Heart left ventricle (tissue), 16 donors: ENCODE results near the gene SYNDIG1L. TPM values are rescaled to one million over a fixed set of nuclear protein-coding genes. Genes with fewer than 3 reads are reported as not detected.

ENCODE experiments used
- ATAC-seq, 4 donors: fragments of 200-7000 bp; cut with Tn5 transposase; one replicate each; pipeline ENCODE4 v1.9.1; 2020 to 2022; ENCODE audit warnings: moderate library complexity in 4 of 4, mild to moderate bottlenecking in 3 of 4, moderate number of reproducible peaks in 1 of 4
- DNase-seq, 5 donors: peaks; one replicate each; pipeline ENCODE4 v3.0.0-alpha.2; 2020
- H3K27ac ChIP-seq, 12 donors: fragments of 200-600 bp; sonication (generic) in 4 of 12; one replicate each; pipeline versions ENCODE4 v1.5.0 to v1.8.0; 2016 to 2022; ENCODE audit warnings: mild to moderate bottlenecking in 2 of 12
- H3K27me3 ChIP-seq, 9 donors: fragments of 200-600 bp; sonication (generic) in 2 of 9; one replicate each; pipeline versions ENCODE4 v1.5.1 to v1.8.0; 2016 to 2022; ENCODE audit warnings: mild to moderate bottlenecking in 3 of 9
- H3K36me3 ChIP-seq, 9 donors: fragments of 200-600 bp; sonication (generic) in 2 of 9; one replicate each; pipeline versions ENCODE4 v1.5.0 to v1.8.0; 2018 to 2022; ENCODE audit warnings: mild to moderate bottlenecking in 2 of 9
- H3K4me1 ChIP-seq, 12 donors: fragments of 200-600 bp; sonication (generic) in 4 of 12; one replicate each; pipeline versions ENCODE4 v1.5.0 to v1.8.0; 2016 to 2022; ENCODE audit warnings: mild to moderate bottlenecking in 3 of 12
- H3K4me3 ChIP-seq, 12 donors: fragments of 200-600 bp; sonication (generic) in 4 of 12; one replicate each; pipeline versions ENCODE4 v1.5.0 to v1.8.0; 2017 to 2022; ENCODE audit warnings: mild to moderate bottlenecking in 9 of 12, moderate library complexity in 4 of 12
- H3K9me3 ChIP-seq, 12 donors: fragments of 200-600 bp; sonication (generic) in 4 of 12; one replicate each; pipeline versions ENCODE4 v1.5.0 to v1.8.0; 2016 to 2022; ENCODE audit warnings: mild to moderate bottlenecking in 1 of 12
- POLR2A ChIP-seq, 2 donors: fragments of 450-650 bp; IDR thresholded peaks; one replicate each; pipeline ENCODE4 v1.6.1; 2017; ENCODE audit warnings: antibody characterized with exemption in 2 of 2, mild to moderate bottlenecking in 2 of 2, moderate library complexity in 2 of 2
- WGBS, 4 donors: extraction: QIAGEN DNeasy Blood & Tissue Kit in 2 of 4; methylation state at CpG; one replicate each; pipeline versions ENCODE4 v1.1.5 to v1.1.7; 2013 to 2018; 5-methylcytosine and 5-hydroxymethylcytosine counted together
- intact Hi-C, 10 donors: fragments of 100-400 bp; cut with DNase I; formaldehyde crosslinking; loops; one replicate each; pipeline versions ENCODE4 v1.11.1 to v1.14.2; 2022
- polyA plus RNA-seq, 2 donors: library from polyadenylated mRNA; stranded (reverse); fragments of 200-250 nt; gene quantifications; one replicate each; pipeline ENCODE4 v1.2.3, GENCODE V29; 2013
- total RNA-seq, 9 donors: library from RNA; depleted of rRNA in 2 of 9; stranded (reverse); fragments of >200 nt in 2 of 9; fragmentation: NEBNext Ultra II Directional in 3 of 9; extraction: Animal tissue kit (Norgen Biotek cat#: 25700) in 3 of 9; gene quantifications; one replicate each; pipeline versions ENCODE4 v1.1.0 to v1.2.4, GENCODE V29; 2016 to 2023
- TF ChIP-seq, protein P1 (sequence below), 12 donors: fragments of 200-600 bp; sonication (generic) in 4 of 12; IDR thresholded peaks; one replicate each; pipeline versions ENCODE4 v1.5.0 to v1.8.0; 2018 to 2022; ENCODE audit warnings: antibody characterized with exemption in 12 of 12, mild to moderate bottlenecking in 5 of 12
- donor health status: ischemic (EF 13 %, LVEDD 7.1; RV severe dilation, severe dysfunction).
- donor health status: healthy with polysubstance abuse.
- donor health status: DM: no; HTN: yes; CAD: no.
- donor health status: DM: no; HTN: no; CAD: no.
- donor health status: ischemic (EF 25% LVEDD 6.9; RV normal size, moderate dysfunction).
- donor health status: ischemic (EF 25% LVEDD 5.7; RV mildly dilated, moderate dysfunction).
- donor health status: healthy.
- donor health status: DM: yes; HTN: yes; CAD: no.
- donor health status: ischemic (EF 35%, LVEDD 5.7; RV mildly dilated, moderate dysfunction).
- donor health status: nonischemic (EF 11% LVEDD 7.7; RV severe dilation, severe dysfunction).
- donor health status: DM: yes; HTN: yes; CAD: no.
- donor health status: PGD.
- donor health status: ischemic (EF 29% LVEDD 5.4; RV normal size, mild dysfunction).
- donor health status: nonischemic (EF 23%, LVEDD 6.1; RV moderate dilation, normal function).

Gene SYNDIG1L
- total and polyA plus RNA-seq, 11 donors, result 0.06 to 0.32 (median 0.10) TPM; not detected in 6

DNA sequence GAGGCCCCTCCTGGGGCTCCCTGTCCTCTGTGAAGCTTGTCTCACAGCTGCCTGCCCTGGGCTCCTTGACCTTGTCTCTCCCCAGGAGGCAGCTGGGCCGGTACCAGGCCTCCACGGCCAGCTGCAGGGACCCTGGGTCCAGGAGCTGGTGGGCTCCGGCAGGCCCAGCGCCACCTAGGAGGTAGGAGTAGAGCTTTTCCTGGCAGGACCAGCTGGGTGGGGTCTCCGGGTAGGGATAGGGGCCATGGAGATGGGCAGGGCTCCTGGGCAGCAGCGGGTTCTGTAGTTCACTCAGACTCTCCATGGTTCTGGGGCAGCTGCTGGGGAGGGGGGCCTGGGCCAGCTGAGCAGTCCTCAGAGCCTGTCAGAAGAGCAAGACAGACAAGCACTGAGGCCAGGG, 16.6 kb downstream of the SYNDIG1L start:
- Histone ChIP-seq H3K27me3 (peaks cover 0 to 7% (median 0%) of the 10 kb centered on the region in 9 donors), H3K4me3 (no peak overlapping the region), H3K4me1 (no peaks in the 10 kb centered on the region), H3K27ac (no peak overlapping the region), H3K36me3 (no peaks in the 10 kb centered on the region), H3K9me3 (no peaks in the 10 kb centered on the region)
- 79 to 100% (median 80%) methylated on average over 2 to 6 of the region's 6 CpGs for whole genome bisulfite sequencing, 4 donors
- DNase-seq (no peak), ATAC-seq (no peak)
- intact Hi-C loops, result no loop called here
- TF ChIP-seq, protein P1, sequence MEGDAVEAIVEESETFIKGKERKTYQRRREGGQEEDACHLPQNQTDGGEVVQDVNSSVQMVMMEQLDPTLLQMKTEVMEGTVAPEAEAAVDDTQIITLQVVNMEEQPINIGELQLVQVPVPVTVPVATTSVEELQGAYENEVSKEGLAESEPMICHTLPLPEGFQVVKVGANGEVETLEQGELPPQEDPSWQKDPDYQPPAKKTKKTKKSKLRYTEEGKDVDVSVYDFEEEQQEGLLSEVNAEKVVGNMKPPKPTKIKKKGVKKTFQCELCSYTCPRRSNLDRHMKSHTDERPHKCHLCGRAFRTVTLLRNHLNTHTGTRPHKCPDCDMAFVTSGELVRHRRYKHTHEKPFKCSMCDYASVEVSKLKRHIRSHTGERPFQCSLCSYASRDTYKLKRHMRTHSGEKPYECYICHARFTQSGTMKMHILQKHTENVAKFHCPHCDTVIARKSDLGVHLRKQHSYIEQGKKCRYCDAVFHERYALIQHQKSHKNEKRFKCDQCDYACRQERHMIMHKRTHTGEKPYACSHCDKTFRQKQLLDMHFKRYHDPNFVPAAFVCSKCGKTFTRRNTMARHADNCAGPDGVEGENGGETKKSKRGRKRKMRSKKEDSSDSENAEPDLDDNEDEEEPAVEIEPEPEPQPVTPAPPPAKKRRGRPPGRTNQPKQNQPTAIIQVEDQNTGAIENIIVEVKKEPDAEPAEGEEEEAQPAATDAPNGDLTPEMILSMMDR (IDR thresholded peaks at IDR 0.05), result no peak
- no peak for TF ChIP-seq POLR2A (IDR thresholded peaks at IDR 0.05)

DNA sequence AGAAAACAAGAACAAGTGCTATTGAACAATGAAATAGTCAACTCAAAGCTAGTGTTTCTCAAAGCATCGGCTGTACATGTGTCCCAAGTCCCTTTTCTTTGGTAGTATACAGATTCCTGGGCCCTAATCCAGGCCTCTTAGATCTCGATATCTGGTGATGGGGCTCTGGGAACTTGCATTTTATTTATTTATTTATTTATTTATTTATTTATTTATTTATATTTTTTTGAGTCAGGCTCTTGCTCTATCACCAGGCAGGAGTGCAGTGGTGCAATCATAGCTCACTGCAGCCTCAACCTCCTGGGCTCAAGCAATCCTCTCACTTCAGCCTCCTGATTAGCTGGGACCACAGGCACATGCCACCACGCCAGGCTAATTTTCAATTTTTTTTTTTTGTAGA, 17.1 kb downstream of the SYNDIG1L start:
- ATAC-seq (no peak), DNase-seq (no peak)
- Histone ChIP-seq H3K27me3 (peaks cover 0 to 4% (median 0%) of the 10 kb centered on the region in 9 donors), H3K4me1 (no peaks in the 10 kb centered on the region), H3K9me3 (no peaks in the 10 kb centered on the region), H3K27ac (no peak overlapping the region), H3K36me3 (no peaks in the 10 kb centered on the region), H3K4me3 (no peak overlapping the region)
- TF ChIP-seq, protein P1 (IDR thresholded peaks at IDR 0.05), result no peak
- no peak for TF ChIP-seq POLR2A (IDR thresholded peaks at IDR 0.05)
- intact Hi-C loops, result no loop called here
- WGBS, 4 donors, result 86 to 94% (median 91%) methylated on average over 3 of the region's 3 CpGs

DNA sequence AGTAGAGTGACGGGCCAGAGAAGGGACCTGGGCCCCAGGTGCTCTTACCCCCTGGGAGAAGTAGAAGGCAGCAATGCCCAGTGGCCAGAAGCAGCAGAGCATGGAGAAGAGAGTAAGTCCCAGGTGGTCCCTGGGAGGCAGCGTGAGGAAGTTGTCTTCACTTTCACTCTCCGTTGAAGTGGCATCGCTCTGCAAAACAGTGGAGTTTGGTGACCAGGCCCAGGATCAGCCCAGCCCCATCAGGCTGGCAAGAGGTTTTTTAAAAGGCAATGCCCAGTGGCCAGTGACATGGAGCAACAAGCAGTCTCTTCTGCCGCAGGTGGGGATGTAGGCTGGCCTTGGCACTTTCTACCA, 18.2 kb downstream of the SYNDIG1L start:
- DNase-seq (no peak), ATAC-seq (no peak)
- intact Hi-C loops, result no loop called here
- peaks cover 0 to 4% (median 0%) of the 10 kb centered on the region in 9 donors for H3K27me3 ChIP-seq
- no peak overlapping the region for H3K27ac ChIP-seq
- peaks cover 0 to 4% (median 0%) of the 10 kb centered on the region in 12 donors for H3K4me1 ChIP-seq
- no peaks in the 10 kb centered on the region for H3K9me3 ChIP-seq
- whole genome bisulfite sequencing, 4 donors, result 92 to 94% (median 93%) methylated on average over 5 of the region's 5 CpGs
- H3K36me3 ChIP-seq, result no peaks in the 10 kb centered on the region
- H3K4me3 ChIP-seq, result no peak overlapping the region
- TF ChIP-seq POLR2A (IDR thresholded peaks at IDR 0.05), result no peak
- TF ChIP-seq, protein P1 (IDR thresholded peaks at IDR 0.05), result no peak

DNA sequence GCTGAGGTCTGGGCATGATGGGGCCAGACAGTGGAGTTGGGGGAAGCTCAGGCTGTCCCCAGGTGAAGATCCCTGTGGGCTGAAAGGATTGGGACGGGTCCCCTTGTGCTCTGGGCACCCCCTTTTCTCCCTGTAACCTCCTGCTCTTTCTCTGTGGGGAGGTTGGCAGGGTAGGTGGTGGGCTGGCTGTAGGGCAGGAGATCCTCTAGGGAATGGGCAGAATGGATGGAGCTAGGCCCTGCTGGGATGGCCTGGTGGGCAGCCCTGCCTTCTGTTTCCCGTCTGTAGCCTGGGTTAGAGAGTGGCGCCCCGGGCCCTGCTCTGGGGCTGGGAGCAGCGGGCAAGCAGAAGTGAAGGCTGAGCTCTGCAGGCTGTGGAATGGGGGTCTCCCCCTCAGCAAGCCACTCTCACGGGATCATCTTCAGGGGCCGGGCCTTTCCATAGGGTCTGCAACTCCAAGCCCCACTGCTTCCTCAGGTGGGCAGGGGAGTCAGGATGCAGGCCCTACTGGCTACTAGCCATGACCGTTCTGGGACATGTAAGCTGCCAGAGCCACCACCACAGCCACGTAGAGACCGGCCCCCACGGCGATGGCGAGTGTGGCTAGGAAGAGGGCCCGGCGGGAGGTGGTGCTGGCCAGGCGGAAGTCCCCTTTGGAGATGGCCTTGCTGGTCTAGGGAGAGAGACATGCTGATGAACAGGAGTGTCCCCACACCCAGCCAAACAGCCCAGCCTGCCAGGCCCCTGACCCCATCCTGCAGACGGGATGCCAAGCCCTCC, 18.8 kb downstream of the SYNDIG1L start:
- TF ChIP-seq, protein P1 (IDR thresholded peaks at IDR 0.05), result no peak
- TF ChIP-seq POLR2A (IDR thresholded peaks at IDR 0.05), result no peak
- Histone ChIP-seq H3K27me3 (peaks cover 0 to 4% (median 0%) of the 10 kb centered on the region in 9 donors), H3K4me3 (no peak overlapping the region), H3K27ac (no peak overlapping the region), H3K36me3 (no peaks in the 10 kb centered on the region), H3K9me3 (no peaks in the 10 kb centered on the region), H3K4me1 (peaks cover 0 to 9% (median 0%) of the 10 kb centered on the region in 12 donors)
- intact Hi-C loops, result no loop called here
- DNase-seq (no peak), ATAC-seq (no peak)
- WGBS, 4 donors, result 87 to 90% (median 89%) methylated on average over 11 to 17 of the region's 17 CpGs
